Breast epithelium (tissue), 4 donors: ENCODE measurements around the gene GRK5. TPM values are rescaled to one million over a fixed set of nuclear protein-coding genes. Genes with fewer than 3 reads are reported as not detected.
"Not testable (repeated sequence)": the region's sequence is repeated elsewhere in the genome, so short reads cannot be mapped to it uniquely, and the experiment has no call there.

Experiments
- DNase-seq, 2 donors: peaks; one replicate each; pipeline ENCODE4 v3.0.0-alpha.2; 2019; ENCODE audit warnings: low spot score in 2 of 2
- H3K27ac ChIP-seq, 2 donors: fragments of 200-600 bp; sonication (generic) in 1 of 2; one replicate each; pipeline ENCODE4 v1.5.1; 2016 to 2019; ENCODE audit warnings: mild to moderate bottlenecking in 1 of 2
- H3K27me3 ChIP-seq, 2 donors: fragments of 200-600 bp; sonication (generic) in 1 of 2; one replicate each; pipeline versions ENCODE4 v1.5.1 to v1.6.0; 2017 to 2019; ENCODE audit warnings: control low read depth in 1 of 2, mild to moderate bottlenecking in 1 of 2
- H3K36me3 ChIP-seq: fragments of 200-600 bp; one replicate; pipeline ENCODE4 v1.5.1; 2019
- H3K4me1 ChIP-seq, 2 donors: fragments of 200-600 bp; sonication (generic); one replicate each; pipeline ENCODE4 v1.5.1; 2016 to 2019; ENCODE audit warnings: control low read depth in 1 of 2
- H3K4me3 ChIP-seq, 3 donors: fragments of 200-600 bp; sonication (generic); 1 replicate in 2 of 3; 2 replicates in 1 of 3; pipeline ENCODE4 v1.5.1; 2016 to 2019; ENCODE audit warnings: mild to moderate bottlenecking in 3 of 3, moderate library complexity in 2 of 3
- H3K9me3 ChIP-seq, 2 donors: fragments of 200-600 bp; sonication (generic) in 1 of 2; one replicate each; pipeline ENCODE4 v1.5.1; 2016 to 2019; ENCODE audit warnings: control low read depth in 1 of 2
- CTCF ChIP-seq, 3 donors: fragments of 450-650 bp; IDR thresholded peaks; one replicate each; pipeline ENCODE4 v1.5.1; 2016 to 2017; ENCODE audit warnings: antibody characterized with exemption in 3 of 3, mild to moderate bottlenecking in 3 of 3, moderate library complexity in 3 of 3
- POLR2A ChIP-seq: fragments of 450-650 bp; IDR thresholded peaks from one replicate; pipeline ENCODE4 v1.6.1; 2016; ENCODE audit warnings: antibody characterized with exemption, mild to moderate bottlenecking, moderate library complexity
- POLR2AphosphoS5 ChIP-seq, 3 donors: sonication (generic); formaldehyde crosslinking; IDR thresholded peaks; one replicate each; pipeline ENCODE4 v1.6.1; 2017; ENCODE audit warnings: antibody characterized with exemption in 3 of 3
- intact Hi-C: fragments of 100-400 bp; cut with DNase I; formaldehyde crosslinking; loops from one replicate; pipeline ENCODE4 v1.15.1; 2023; ENCODE audit warnings: low total_unique reads
- total RNA-seq, 3 donors: library from RNA; depleted of rRNA; stranded (reverse); fragments of >200 nt; gene quantifications; one replicate each; pipeline ENCODE4 v1.1.0, GENCODE V29; 2016

The GRK5 gene
- total RNA-seq, 3 donors from 2014 or later = 14.9 to 20.6 (median 15.2) TPM

- intact Hi-C loops = no loop called here
- no peak overlapping the region for H3K4me3 ChIP-seq
- H3K9me3 ChIP-seq = no peaks in the 10 kb centered on the region
- no peaks in the 10 kb centered on the region for H3K4me1 ChIP-seq
- no peaks in the 10 kb centered on the region for H3K36me3 ChIP-seq
- H3K27ac ChIP-seq = no peak overlapping the region
- H3K27me3 ChIP-seq = no peaks in the 10 kb centered on the region
- TF ChIP-seq POLR2A (no peak), POLR2AphosphoS5 (IDR thresholded peaks at IDR 0.05) (no peak), CTCF (IDR thresholded peaks at IDR 0.05) (no peak)
- DNase-seq = no peak
Measured at GRCh38 chr10:119459681-119460340, 252.4 kb downstream of the GRK5 start.

DNA sequence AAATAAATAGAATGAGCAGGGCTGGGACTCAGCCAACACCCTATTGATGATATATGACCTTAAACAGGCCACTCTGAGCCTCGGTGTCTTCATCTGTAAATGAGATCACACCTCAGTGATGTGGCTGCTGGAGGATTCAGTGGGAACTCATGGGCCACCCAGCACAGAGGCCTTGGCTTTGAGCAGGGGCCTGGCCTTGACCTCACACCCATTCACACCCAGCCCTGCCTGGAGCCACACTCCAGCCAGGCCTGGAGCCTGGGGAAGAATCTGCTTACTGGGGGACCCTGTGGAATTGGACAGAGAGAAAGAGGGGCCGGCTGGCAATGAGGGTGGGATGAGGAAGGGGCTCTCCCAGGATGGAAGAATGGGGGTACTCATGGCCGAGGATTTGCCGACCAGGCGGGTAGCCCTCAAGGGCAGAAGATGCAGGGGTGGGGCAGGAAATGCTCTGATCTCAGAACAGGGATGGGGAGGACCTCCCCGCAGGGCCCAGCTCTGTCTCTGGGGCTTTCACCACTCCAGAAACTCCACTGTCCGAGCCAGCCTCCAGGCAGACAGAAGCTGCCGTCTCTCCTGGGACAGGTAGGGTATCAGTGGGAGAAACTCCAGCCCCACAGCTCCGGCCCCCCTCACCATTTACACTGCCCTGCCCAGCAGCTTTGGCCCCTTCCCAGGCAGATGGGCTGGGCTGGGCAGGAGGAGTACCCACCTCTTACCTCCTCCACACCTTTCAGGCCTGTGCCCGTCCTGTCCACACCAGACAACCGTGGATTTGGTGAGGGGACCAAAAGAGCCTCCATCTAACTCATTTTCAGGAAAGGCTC lies 253.2 kb downstream of the GRK5 start:
- H3K4me3 ChIP-seq = no peak overlapping the region
- no peak overlapping the region for H3K27ac ChIP-seq

GRCh38 chr10:119461380-119461779 lies 254.0 kb downstream of the GRK5 start:
- no peak overlapping the region for H3K4me3 ChIP-seq
- no peaks in the 10 kb centered on the region for H3K4me1 ChIP-seq
- H3K36me3 ChIP-seq = no peaks in the 10 kb centered on the region
- no peaks in the 10 kb centered on the region for H3K27me3 ChIP-seq
- H3K27ac ChIP-seq = no peak overlapping the region
- intact Hi-C loops = no loop called here
- DNase-seq = no peak
- TF ChIP-seq POLR2A (no peak), POLR2AphosphoS5 (IDR thresholded peaks at IDR 0.05) (no peak), CTCF (IDR thresholded peaks at IDR 0.05) (no peak)
- H3K9me3 ChIP-seq = no peaks in the 10 kb centered on the region

More for the DNA sequence above, 253.2 kb downstream of the GRK5 start:
- no peaks in the 10 kb centered on the region for H3K4me1 ChIP-seq
- DNase-seq = no peak
- TF ChIP-seq POLR2A (no peak), POLR2AphosphoS5 (IDR thresholded peaks at IDR 0.05) (no peak), CTCF (IDR thresholded peaks at IDR 0.05) (no peak)
- intact Hi-C loops = no loop called here
- no peaks in the 10 kb centered on the region for H3K27me3 ChIP-seq
- no peaks in the 10 kb centered on the region for H3K9me3 ChIP-seq
- H3K36me3 ChIP-seq = no peaks in the 10 kb centered on the region

DNA sequence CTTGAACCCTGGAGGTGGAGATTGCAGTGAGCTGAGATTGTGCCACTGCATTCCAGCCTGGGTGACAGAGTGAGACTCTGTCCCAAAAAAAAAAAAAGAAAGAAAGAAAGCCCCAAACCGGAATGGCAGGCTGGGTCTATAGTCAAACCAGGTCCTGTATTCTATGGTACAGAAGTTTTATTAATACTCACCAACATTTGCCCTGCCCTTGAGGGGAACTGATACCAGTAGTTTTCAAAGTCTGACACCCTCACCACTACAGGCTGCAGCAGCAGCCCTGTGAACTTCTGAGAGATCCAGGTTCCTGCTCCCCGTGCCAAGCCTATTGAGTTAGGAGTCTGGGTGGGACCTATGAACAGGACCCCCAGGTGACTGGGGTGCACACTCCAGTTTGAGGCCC lies 254.6 kb downstream of the GRK5 start:
- H3K9me3 ChIP-seq = no peaks in the 10 kb centered on the region
- no peaks in the 10 kb centered on the region for H3K27me3 ChIP-seq
- intact Hi-C loops = no loop called here
- no peak for DNase-seq
- H3K27ac ChIP-seq = no peak overlapping the region
- no peak for TF ChIP-seq POLR2A
- TF ChIP-seq POLR2AphosphoS5 (IDR thresholded peaks at IDR 0.05) = no peak
- TF ChIP-seq CTCF (IDR thresholded peaks at IDR 0.05) = no peak
- no peaks in the 10 kb centered on the region for H3K4me1 ChIP-seq
- no peak overlapping the region for H3K4me3 ChIP-seq
- no peaks in the 10 kb centered on the region for H3K36me3 ChIP-seq

DNA sequence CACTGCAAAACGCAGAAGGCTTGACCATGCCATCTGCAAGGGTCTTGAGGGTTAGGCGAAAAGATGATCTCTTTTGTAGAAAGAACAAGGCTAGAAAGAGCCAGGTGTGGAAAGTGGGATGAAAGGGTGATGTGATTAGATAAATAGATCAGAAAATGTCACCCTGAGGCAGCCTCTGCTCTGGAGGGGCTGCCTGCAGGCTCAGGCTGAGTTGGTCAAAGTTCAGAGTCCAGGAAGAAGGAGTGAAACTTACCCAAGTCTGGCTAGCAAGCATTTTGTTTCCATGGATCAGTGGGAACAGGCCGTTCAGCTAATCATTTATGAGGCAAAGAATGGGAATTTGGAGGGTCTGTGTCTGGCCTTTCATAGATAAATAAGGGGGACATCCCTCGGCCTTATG lies 255.4 kb downstream of the GRK5 start:
- H3K27me3 ChIP-seq = no peaks in the 10 kb centered on the region
- H3K4me1 ChIP-seq = no peaks in the 10 kb centered on the region
- no peak for TF ChIP-seq CTCF (IDR thresholded peaks at IDR 0.05)
- no peak for TF ChIP-seq POLR2AphosphoS5 (IDR thresholded peaks at IDR 0.05)
- TF ChIP-seq POLR2A = no peak
- no peak overlapping the region for H3K4me3 ChIP-seq
- DNase-seq = no peak
- intact Hi-C loops = no loop called here
- no peaks in the 10 kb centered on the region for H3K9me3 ChIP-seq
- no peaks in the 10 kb centered on the region for H3K36me3 ChIP-seq
- H3K27ac ChIP-seq = no peak overlapping the region

DNA sequence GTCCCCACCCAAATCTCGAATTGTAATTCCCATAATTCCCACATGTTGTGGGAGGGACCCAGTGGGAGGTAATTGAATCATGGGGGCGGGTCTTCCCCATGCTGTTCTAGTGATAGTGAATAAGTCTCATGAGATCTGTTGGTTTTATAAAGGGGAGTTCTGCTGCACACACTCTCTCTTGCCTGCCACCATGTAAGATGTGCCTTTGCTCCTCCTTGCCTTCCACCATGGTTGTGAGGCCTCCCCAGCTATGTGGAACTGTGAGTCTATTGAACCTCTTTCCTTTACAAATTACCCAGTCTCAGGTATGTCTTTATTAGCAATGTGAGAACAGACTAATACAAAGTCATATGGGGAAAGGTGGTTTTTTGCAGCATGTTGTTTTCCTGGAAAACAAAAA lies 255.8 kb downstream of the GRK5 start:
- intact Hi-C loops, H3K4me1 ChIP-seq, H3K27me3 ChIP-seq, H3K4me3 ChIP-seq, DNase-seq, H3K27ac ChIP-seq, H3K9me3 ChIP-seq, H3K36me3 ChIP-seq: not testable (repeated sequence)
